ENCODE data around the gene TAF3.
"Not testable (repeated sequence)": the region's sequence is repeated elsewhere in the genome, so short reads cannot be mapped to it uniquely, and the experiment has no call there.

The TAF3 gene

GRCh38 chr10:7972367-7972766, 154.1 kb downstream of the TAF3 start:
- no peak for DNase-seq (ENCODE audit: low read depth)

GRCh38 chr10:7980196-7980595, 161.9 kb downstream of the TAF3 start:
- no peak for DNase-seq (ENCODE audit: low read depth)

- DNase-seq (ENCODE audit: low read depth): no peak
Observed at GRCh38 chr10:7982727-7983126, 164.4 kb downstream of the TAF3 start.

- no peak for DNase-seq (ENCODE audit: low read depth)
Observed at GRCh38 chr10:7984325-7984724, 166.0 kb downstream of the TAF3 start.

- DNase-seq (ENCODE audit: low read depth): no peak
Observed at GRCh38 chr10:7984896-7985295, 166.6 kb downstream of the TAF3 start.

- no peak for DNase-seq (ENCODE audit: low read depth)
Observed at GRCh38 chr10:7986851-7987250, 168.5 kb downstream of the TAF3 start.

GRCh38 chr10:7988989-7989388, 170.7 kb downstream of the TAF3 start:
- DNase-seq (ENCODE audit: low read depth): no peak

GRCh38 chr10:7998831-7999230, 180.5 kb downstream of the TAF3 start:
- DNase-seq (ENCODE audit: low read depth): no peak

- DNase-seq (ENCODE audit: low read depth): no peak
Observed at GRCh38 chr10:8004469-8005000, 186.2 kb downstream of the TAF3 start.

GRCh38 chr10:8006274-8006999, 188.1 kb downstream of the TAF3 start:
- DNase-seq (ENCODE audit: low read depth): no peak

GRCh38 chr10:8009031-8009430, 190.7 kb downstream of the TAF3 start:
- no peak for DNase-seq (ENCODE audit: low read depth)

- no peak for DNase-seq (ENCODE audit: low read depth)
Observed at GRCh38 chr10:8013006-8013405, 194.7 kb downstream of the TAF3 start.

GRCh38 chr10:8013619-8014018, 195.3 kb downstream of the TAF3 start:
- DNase-seq (ENCODE audit: low read depth): no peak

- DNase-seq (ENCODE audit: low read depth): no peak
Observed at GRCh38 chr10:8014649-8015048, 196.3 kb downstream of the TAF3 start.

- DNase-seq (ENCODE audit: low read depth): no peak
Observed at GRCh38 chr10:8017277-8017676, 199.0 kb downstream of the TAF3 start.

- no peak for DNase-seq (ENCODE audit: low read depth)
Observed at GRCh38 chr10:8023321-8023720, 205.0 kb downstream of the TAF3 start.

- no peak for DNase-seq (ENCODE audit: low read depth)
Observed at GRCh38 chr10:8023851-8024250, 205.5 kb downstream of the TAF3 start.

- DNase-seq (ENCODE audit: low read depth): no peak
Observed at GRCh38 chr10:8026349-8027259, 208.3 kb downstream of the TAF3 start.

GRCh38 chr10:8031211-8031610, 212.9 kb downstream of the TAF3 start:
- not testable (repeated sequence) for DNase-seq (ENCODE audit: low read depth)

- no peak for DNase-seq (ENCODE audit: low read depth)
Observed at GRCh38 chr10:8032558-8032957, 214.3 kb downstream of the TAF3 start.

GRCh38 chr10:8033812-8034465, 215.6 kb downstream of the TAF3 start:
- DNase-seq (ENCODE audit: low read depth): no peak

GRCh38 chr10:8034466-8035005, 216.2 kb downstream of the TAF3 start:
- no peak for DNase-seq (ENCODE audit: low read depth)
